Type B pancreatic cell (in vitro differentiated cells): ENCODE data around the gene CFAP73. TPM values are rescaled to one million over a fixed set of nuclear protein-coding genes. Genes with fewer than 3 reads are reported as not detected.

ENCODE experiments used
- DNase-seq: peaks from one replicate; pipeline ENCODE4 v3.0.0; 2021; ENCODE audit warnings: mixed read lengths; ENCODE audit not compliant: unreplicated experiment; ENCODE audit errors: extremely low spot score
- H3K27ac Mint-ChIP-seq: 2 replicates; pipeline ENCODE4 v1.8.0; 2021; ENCODE audit warnings: mild to moderate bottlenecking, mixed read lengths
- H3K27me3 Mint-ChIP-seq: 2 replicates; pipeline ENCODE4 v1.8.0; 2021; ENCODE audit warnings: mixed read lengths
- H3K36me3 Mint-ChIP-seq: 2 replicates; pipeline ENCODE4 v1.8.0; 2021; ENCODE audit warnings: mixed read lengths
- H3K4me1 Mint-ChIP-seq: one replicate; pipeline ENCODE4 v1.8.0; 2021; ENCODE audit warnings: mixed read lengths; ENCODE audit not compliant: unreplicated experiment
- H3K4me3 Mint-ChIP-seq: 2 replicates; pipeline ENCODE4 v1.8.0; 2021; ENCODE audit warnings: mild to moderate bottlenecking, mixed read lengths
- H3K9me3 Mint-ChIP-seq: 2 replicates; pipeline ENCODE4 v1.8.0; 2021; ENCODE audit warnings: mixed read lengths
- CTCF ChIP-seq: fragments of 200-600 bp; sonication (generic); conservative IDR thresholded peaks from 2 replicates; pipeline ENCODE4 v1.5.0; 2021; ENCODE audit warnings: antibody characterized with exemption, mild to moderate bottlenecking
- total RNA-seq: library from RNA; stranded (reverse); gene quantifications from 2 replicates; pipeline ENCODE4 v1.2.1, GENCODE V29; 2021; ENCODE audit warnings: low replicate concordance

CFAP73 gene
- total RNA-seq, 1 donor from 2014 or later: 0.27 TPM

- H3K27me3 Mint-ChIP-seq: peaks cover 57% of the 10 kb centered on the region
- no peaks in the 10 kb centered on the region for H3K4me1 Mint-ChIP-seq
- DNase-seq: no peak
- H3K27ac Mint-ChIP-seq: no peak overlapping the region
- TF ChIP-seq CTCF: no peak
- H3K9me3 Mint-ChIP-seq: no peaks in the 10 kb centered on the region
- no peaks in the 10 kb centered on the region for H3K36me3 Mint-ChIP-seq
- H3K4me3 Mint-ChIP-seq: no peak overlapping the region
These were observed 16.5 kb upstream of the CFAP73 start for GRCh38 chr12:113133036-113133435.

DNA sequence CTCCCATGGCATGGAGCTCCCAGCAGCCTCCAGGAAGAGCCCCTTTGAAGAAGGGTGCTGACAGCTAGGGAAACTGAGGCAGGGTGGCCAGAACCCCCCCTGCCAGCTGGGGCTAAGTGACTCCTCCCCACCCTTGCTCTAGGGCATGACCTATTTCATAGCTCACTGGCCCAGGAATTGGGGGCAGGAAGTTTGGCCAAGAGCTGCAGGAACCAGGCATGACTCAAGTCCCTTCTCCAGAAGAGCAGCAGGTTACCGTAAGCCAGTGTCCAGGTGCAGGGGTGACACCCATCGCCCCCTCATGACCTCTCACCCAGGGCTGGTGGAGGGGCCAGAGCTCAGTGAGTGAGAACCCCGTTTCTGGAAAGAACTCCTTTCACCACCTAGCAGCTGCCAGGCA is 15.9 kb upstream of the CFAP73 start:
- Mint-ChIP-seq H3K27me3 (peaks cover 51% of the 10 kb centered on the region), H3K9me3 (no peaks in the 10 kb centered on the region), H3K4me3 (no peak overlapping the region), H3K36me3 (no peaks in the 10 kb centered on the region), H3K4me1 (no peaks in the 10 kb centered on the region), H3K27ac (no peak overlapping the region)
- no peak for TF ChIP-seq CTCF
- DNase-seq: no peak

DNA sequence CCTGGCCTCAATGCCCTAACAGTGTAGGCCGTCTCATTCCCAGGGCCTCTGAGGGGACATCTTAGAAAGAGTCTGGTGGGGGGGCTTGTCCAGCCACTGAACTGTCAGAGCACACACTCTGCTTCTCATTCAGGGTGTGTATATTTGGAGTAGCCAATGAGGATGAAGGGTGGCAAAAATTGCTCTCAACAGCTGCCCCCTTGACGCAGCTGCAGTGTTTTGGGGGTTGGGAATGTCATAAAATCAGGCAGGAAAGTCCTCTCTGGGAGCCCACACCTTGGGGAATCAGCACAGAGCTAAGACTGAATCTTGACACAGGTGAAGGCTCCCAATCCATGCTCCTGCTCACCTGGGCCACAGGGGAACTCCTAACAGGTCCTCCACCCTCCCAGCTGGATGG is 15.5 kb upstream of the CFAP73 start:
- Mint-ChIP-seq H3K27me3 (peaks cover 47% of the 10 kb centered on the region), H3K36me3 (no peaks in the 10 kb centered on the region), H3K4me1 (no peaks in the 10 kb centered on the region), H3K27ac (no peak overlapping the region), H3K9me3 (no peaks in the 10 kb centered on the region), H3K4me3 (no peak overlapping the region)
- TF ChIP-seq CTCF: no peak
- DNase-seq: no peak

- DNase-seq: no peak
- H3K4me3 Mint-ChIP-seq: peak overlapping the region; percentile 34
- no peaks in the 10 kb centered on the region for H3K9me3 Mint-ChIP-seq
- no peak for TF ChIP-seq CTCF
- H3K27ac Mint-ChIP-seq: no peak overlapping the region
- no peaks in the 10 kb centered on the region for H3K4me1 Mint-ChIP-seq
- peaks cover 43% of the 10 kb centered on the region for H3K27me3 Mint-ChIP-seq
- H3K36me3 Mint-ChIP-seq: no peaks in the 10 kb centered on the region
These were observed 15.0 kb upstream of the CFAP73 start for GRCh38 chr12:113134521-113134951.

- no peaks in the 10 kb centered on the region for H3K36me3 Mint-ChIP-seq
- no peaks in the 10 kb centered on the region for H3K9me3 Mint-ChIP-seq
- no peak within 1 kb of the TSS for H3K27ac Mint-ChIP-seq
- peak; percentile 56 for TF ChIP-seq CTCF
- DNase-seq: no peak
- H3K4me1 Mint-ChIP-seq: no peaks in the 10 kb centered on the region
- H3K4me3 Mint-ChIP-seq: peak within 1 kb of the TSS; percentile 80
- H3K27me3 Mint-ChIP-seq: peaks cover 41% of the 10 kb centered on the region
These were observed 14.1 kb upstream of the CFAP73 start, which contains the start of gene RASAL1 for GRCh38 chr12:113135178-113136127. TSS of gene RASAL1 (minus strand) at chr12:113135761. CDS start at chr12:113135462, 299 bp downstream.
